Nucleus accumbens (tissue), 56 donors: ENCODE data around the gene SPOP.
"Not testable (repeated sequence)": the region's sequence is repeated elsewhere in the genome, so short reads cannot be mapped to it uniquely, and the experiment has no call there.

ENCODE experiments used
- DNase-seq, 56 donors: peaks; one replicate each; lab custom pipeline; 2025; lab: John Stamatoyannopoulos, UW

SPOP gene

GRCh38 chr17:49664706-49665211 is 13.1 kb downstream of the SPOP start:
- no peak for DNase-seq

- DNase-seq, result no peak
Measured at GRCh38 chr17:49659661-49660382, 18.1 kb downstream of the SPOP start.

GRCh38 chr17:49656247-49656646 is 21.6 kb downstream of the SPOP start:
- no peak for DNase-seq

- DNase-seq, result no peak
Measured at GRCh38 chr17:49647256-49647585, 30.7 kb downstream of the SPOP start.

- DNase-seq, result no peak
Measured at GRCh38 chr17:49646391-49647255, 31.3 kb downstream of the SPOP start.

GRCh38 chr17:49646056-49646390 is 31.9 kb downstream of the SPOP start:
- DNase-seq, result not testable (repeated sequence)

GRCh38 chr17:49645654-49646053 is 32.2 kb downstream of the SPOP start:
- no peak for DNase-seq

GRCh38 chr17:49640556-49640955 is 37.3 kb downstream of the SPOP start:
- DNase-seq, result no peak

- DNase-seq, result no peak
Measured at GRCh38 chr17:49638818-49639217, 39.1 kb downstream of the SPOP start.

- DNase-seq, result no peak
Measured at GRCh38 chr17:49637739-49638138, 40.2 kb downstream of the SPOP start.

- DNase-seq, result no peak
Measured at GRCh38 chr17:49637050-49637449, 40.8 kb downstream of the SPOP start.

GRCh38 chr17:49635121-49635520 is 42.8 kb downstream of the SPOP start:
- no peak for DNase-seq

GRCh38 chr17:49634485-49634860 is 43.4 kb downstream of the SPOP start:
- DNase-seq, result no peak

- DNase-seq, result no peak
Measured at GRCh38 chr17:49633762-49634484, 44.0 kb downstream of the SPOP start.

GRCh38 chr17:49633250-49633649 is 44.6 kb downstream of the SPOP start:
- no peak for DNase-seq

GRCh38 chr17:49632201-49632600 is 45.7 kb downstream of the SPOP start:
- DNase-seq, result no peak

- DNase-seq, result no peak
Measured at GRCh38 chr17:49631496-49631895, 46.4 kb downstream of the SPOP start.

- DNase-seq, result no peak
Measured at GRCh38 chr17:49630113-49630900, 47.6 kb downstream of the SPOP start.

GRCh38 chr17:49629447-49629846 is 48.5 kb downstream of the SPOP start:
- no peak for DNase-seq

- peak in 2 of 56 donors; percentile 1 to 3 for DNase-seq
Measured at GRCh38 chr17:49624896-49625295, 53.0 kb downstream of the SPOP start.
